Neural cell (in vitro differentiated cells): ENCODE results near the gene CAPN14. TPM values are rescaled to one million over a fixed set of nuclear protein-coding genes. Genes with fewer than 3 reads are reported as not detected.

ENCODE experiments used
- H2AFZ ChIP-seq: fragments of 200-600, 300-800 bp; sonication (generic), shearing (Covaris generic); 2 replicates; pipeline ENCODE4 v1.6.0; 2014; ENCODE audit warnings: low read depth, mild to moderate bottlenecking, antibody characterized with exemption, low read length, moderate library complexity
- H3F3A ChIP-seq: fragments of 200-600 bp; shearing (Covaris generic); 2 replicates; pipeline ENCODE4 v1.6.1; 2016; ENCODE audit warnings: mild to moderate bottlenecking, moderate library complexity, mixed read lengths, antibody characterized with exemption, low read length; ENCODE audit not compliant: insufficient read depth, poor library complexity, severe bottlenecking
- H3K27ac ChIP-seq: fragments of 200-600, 300-800 bp; sonication (generic), shearing (Covaris generic); 2 replicates; pipeline ENCODE4 v1.5.1; 2014; ENCODE audit warnings: mild to moderate bottlenecking, low read length, moderate library complexity
- H3K27me3 ChIP-seq: fragments of 300-800, 200-600 bp; sonication (generic), shearing (Covaris generic); 2 replicates; pipeline ENCODE4 v1.6.0; 2014; ENCODE audit warnings: mild to moderate bottlenecking, low read depth, low read length, moderate library complexity; ENCODE audit not compliant: insufficient read depth
- H3K36me3 ChIP-seq: fragments of 300-800, 200-600 bp; sonication (generic), shearing (Covaris generic); 2 replicates; pipeline ENCODE4 v1.5.1; 2014; ENCODE audit warnings: mild to moderate bottlenecking, antibody characterized with exemption, low read length, moderate library complexity; ENCODE audit not compliant: insufficient read depth
- H3K4me2 ChIP-seq: fragments of 300-800, 200-600 bp; sonication (generic), shearing (Covaris generic); 2 replicates; pipeline ENCODE4 v1.6.0; 2014; ENCODE audit warnings: mild to moderate bottlenecking, low read length
- H3K4me3 ChIP-seq: fragments of 300-800, 200-600 bp; sonication (generic), shearing (Covaris generic); 2 replicates; pipeline ENCODE4 v1.5.1; 2014; ENCODE audit warnings: mild to moderate bottlenecking, low read length, moderate library complexity
- H3K79me2 ChIP-seq: fragments of 200-600 bp; shearing (Covaris generic); replicated peaks from 2 replicates; pipeline ENCODE4 v1.6.0; 2014; ENCODE audit warnings: mild to moderate bottlenecking, low read length, moderate library complexity; ENCODE audit not compliant: insufficient read depth
- H3K9ac ChIP-seq: fragments of 300-800, 200-600 bp; sonication (generic), shearing (Covaris generic); 2 replicates; pipeline ENCODE4 v1.6.1; 2016; ENCODE audit warnings: mild to moderate bottlenecking, low read length, mixed read lengths
- H3K9me2 ChIP-seq: fragments of 200-600 bp; shearing (Covaris generic); 2 replicates; pipeline ENCODE4 v1.6.1; 2016; ENCODE audit warnings: mild to moderate bottlenecking, low read length, mixed read lengths; ENCODE audit not compliant: insufficient read depth
- H3K9me3 ChIP-seq: fragments of 200-600, 300-800 bp; sonication (generic), shearing (Covaris generic); 2 replicates; pipeline ENCODE4 v1.6.1; 2016; ENCODE audit warnings: mild to moderate bottlenecking, mixed run types, low read length, moderate library complexity, mixed read lengths
- H4K20me1 ChIP-seq: fragments of 200-600 bp; shearing (Covaris generic); 2 replicates; pipeline ENCODE4 v1.6.1; 2016; ENCODE audit warnings: mild to moderate bottlenecking, mixed run types; ENCODE audit not compliant: insufficient read depth
- CTCF ChIP-seq: fragments of 450-650 bp; IDR thresholded peaks from 2 replicates; pipeline ENCODE4 v1.5.1; 2014; ENCODE audit warnings: antibody characterized with exemption, mild to moderate bottlenecking, moderate library complexity; ENCODE audit not compliant: poor library complexity, severe bottlenecking
- EP300 ChIP-seq: fragments of 450-650 bp; conservative IDR thresholded peaks from 2 replicates; pipeline ENCODE4 v1.6.1; 2014; ENCODE audit warnings: antibody characterized with exemption, mild to moderate bottlenecking, moderate library complexity; ENCODE audit not compliant: poor library complexity, severe bottlenecking
- EZH2 ChIP-seq: fragments of 200-600, 300-800 bp; shearing (Covaris generic), sonication (generic); IDR thresholded peaks from 2 replicates; pipeline ENCODE4 v1.6.1; 2014; ENCODE audit warnings: antibody characterized with exemption, low read length, borderline replicate concordance, mild to moderate bottlenecking; ENCODE audit not compliant: insufficient read depth, poor library complexity, severe bottlenecking
- MXI1 ChIP-seq: fragments of 450-650 bp; conservative IDR thresholded peaks from 2 replicates; pipeline ENCODE4 v1.6.1; 2014; ENCODE audit warnings: antibody characterized with exemption, mild to moderate bottlenecking; ENCODE audit not compliant: poor library complexity, severe bottlenecking
- POLR2AphosphoS5 ChIP-seq: IDR thresholded peaks from 2 replicates; pipeline ENCODE4 v1.6.1; 2012
- RAD21 ChIP-seq: fragments of 450-650 bp; conservative IDR thresholded peaks from 2 replicates; pipeline ENCODE4 v1.6.1; 2014; ENCODE audit warnings: antibody characterized with exemption, mild to moderate bottlenecking, moderate library complexity
- REST ChIP-seq: IDR thresholded peaks from 2 replicates; pipeline ENCODE4 v1.6.1; 2012; ENCODE audit warnings: borderline replicate concordance
- SMC3 ChIP-seq: fragments of 450-650 bp; conservative IDR thresholded peaks from 2 replicates; pipeline ENCODE4 v1.6.1; 2014; ENCODE audit warnings: antibody characterized with exemption, mild to moderate bottlenecking, moderate library complexity; ENCODE audit not compliant: poor library complexity
- TAF1 ChIP-seq: IDR thresholded peaks from 2 replicates; pipeline ENCODE4 v1.6.1; 2012; ENCODE audit warnings: low read depth
- polyA plus RNA-seq: library from polyadenylated mRNA; depleted of rRNA; stranded (reverse); fragments of >200 nt; gene quantifications from 2 replicates; pipeline ENCODE4 v1.2.3, GENCODE V29; 2014

Gene CAPN14
- polyA plus RNA-seq, 1 donor from 2014 or later = 2.1 TPM

GRCh38 chr2:31227110-31227509 lies 9.8 kb upstream of the CAPN14 start:
- Histone ChIP-seq H2AFZ (no peak overlapping the region), H3K36me3 (no peaks in the 10 kb centered on the region), H3K9ac (no peak overlapping the region), H4K20me1 (no peaks in the 10 kb centered on the region), H3K27ac (no peak overlapping the region), H3K79me2 (no peaks in the 10 kb centered on the region), H3K4me2 (no peak overlapping the region), H3K4me3 (no peak overlapping the region), H3K9me2 (no peaks in the 10 kb centered on the region), H3F3A (no peaks in the 10 kb centered on the region), H3K9me3 (no peaks in the 10 kb centered on the region), H3K27me3 (no peaks in the 10 kb centered on the region)
- no peak for TF ChIP-seq RAD21
- no peak for TF ChIP-seq MXI1
- TF ChIP-seq REST = no peak
- no peak for TF ChIP-seq POLR2AphosphoS5
- TF ChIP-seq SMC3 = no peak
- no peak for TF ChIP-seq CTCF
- no peak for TF ChIP-seq EZH2
- no peak for TF ChIP-seq TAF1
- no peak for TF ChIP-seq EP300

GRCh38 chr2:31226266-31226665 lies 9.0 kb upstream of the CAPN14 start:
- H3K79me2 ChIP-seq = no peaks in the 10 kb centered on the region
- no peaks in the 10 kb centered on the region for H3K36me3 ChIP-seq
- no peaks in the 10 kb centered on the region for H3K9me3 ChIP-seq
- no peak for TF ChIP-seq TAF1
- no peak for TF ChIP-seq EZH2
- TF ChIP-seq POLR2AphosphoS5 = no peak
- no peak for TF ChIP-seq MXI1
- TF ChIP-seq SMC3 = no peak
- no peak for TF ChIP-seq RAD21
- TF ChIP-seq REST = no peak
- no peaks in the 10 kb centered on the region for H3F3A ChIP-seq
- H3K27me3 ChIP-seq = no peaks in the 10 kb centered on the region
- H3K9me2 ChIP-seq = no peaks in the 10 kb centered on the region
- H4K20me1 ChIP-seq = no peaks in the 10 kb centered on the region
- H3K4me3 ChIP-seq = no peak overlapping the region
- no peak overlapping the region for H3K9ac ChIP-seq
- H2AFZ ChIP-seq = no peak overlapping the region
- no peak overlapping the region for H3K4me2 ChIP-seq
- no peak overlapping the region for H3K27ac ChIP-seq
